GM19324 (cell line): ENCODE data around the gene CD226.
"Not testable (repeated sequence)": the region's sequence is repeated elsewhere in the genome, so short reads cannot be mapped to it uniquely, and the experiment has no call there.

Experiments
- ATAC-seq: cut with Tn5 transposase; IDR thresholded peaks from one replicate; pipeline ENCODE4 v1.9.1; 2021; ENCODE audit warnings: mild to moderate bottlenecking, moderate library complexity; ENCODE audit not compliant: unreplicated experiment, low FRiP score

CD226 gene

GRCh38 chr18:69947361-69948133 lies at the start of gene CD226:
TSS of gene CD226 (minus strand) at chr18:69947873. CDS start at chr18:69947406, 467 bp downstream.
- ATAC-seq = peak; percentile 51

DNA sequence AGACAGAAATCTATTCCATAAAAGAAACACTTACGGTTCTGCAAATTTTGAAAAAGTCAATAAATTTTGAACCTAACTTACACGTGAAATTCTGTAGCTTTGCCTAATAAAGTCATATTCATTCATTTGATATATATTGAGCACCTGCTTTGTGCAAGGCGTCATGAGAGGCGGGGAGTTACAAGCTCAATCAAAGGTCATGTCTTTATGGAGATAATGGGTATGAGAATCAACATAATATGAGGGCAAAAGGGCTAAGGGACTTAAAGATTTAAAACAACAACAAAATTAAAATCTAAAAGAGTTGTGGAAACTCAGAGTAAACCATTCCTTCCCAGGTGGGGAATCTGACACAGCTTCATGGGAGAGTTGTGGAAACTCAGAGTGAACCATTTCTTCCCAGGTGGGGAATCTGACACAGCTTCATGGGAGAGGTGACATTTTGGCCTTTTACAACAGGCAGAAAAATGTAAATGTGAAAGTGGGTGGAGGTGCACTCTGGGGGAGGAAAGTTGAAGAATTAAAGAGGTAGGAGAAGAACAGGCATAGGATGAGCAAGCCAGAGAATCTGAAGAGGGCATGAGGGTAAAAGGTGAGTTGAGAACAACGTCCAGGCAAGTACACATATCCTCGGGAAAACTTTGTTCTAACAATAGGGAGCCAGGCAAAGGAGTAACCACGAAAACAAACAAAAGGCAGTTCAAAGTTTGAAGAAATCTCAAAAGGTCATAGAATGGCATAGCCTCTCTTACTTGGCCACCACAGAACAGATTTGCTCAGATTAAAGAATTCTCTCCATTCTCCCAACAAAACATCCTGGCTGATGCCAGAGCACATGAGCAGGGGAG lies 49.5 kb upstream of the CD226 start:
- ATAC-seq = no peak

- ATAC-seq = no peak
These were observed 48.7 kb upstream of the CD226 start for GRCh38 chr18:69996417-69996816.

- ATAC-seq = no peak
These were observed 48.1 kb upstream of the CD226 start for GRCh38 chr18:69995774-69996173.

- ATAC-seq = no peak
These were observed 45.1 kb upstream of the CD226 start for GRCh38 chr18:69992776-69993175.

- no peak for ATAC-seq
These were observed 40.2 kb upstream of the CD226 start for GRCh38 chr18:69987870-69988269.

DNA sequence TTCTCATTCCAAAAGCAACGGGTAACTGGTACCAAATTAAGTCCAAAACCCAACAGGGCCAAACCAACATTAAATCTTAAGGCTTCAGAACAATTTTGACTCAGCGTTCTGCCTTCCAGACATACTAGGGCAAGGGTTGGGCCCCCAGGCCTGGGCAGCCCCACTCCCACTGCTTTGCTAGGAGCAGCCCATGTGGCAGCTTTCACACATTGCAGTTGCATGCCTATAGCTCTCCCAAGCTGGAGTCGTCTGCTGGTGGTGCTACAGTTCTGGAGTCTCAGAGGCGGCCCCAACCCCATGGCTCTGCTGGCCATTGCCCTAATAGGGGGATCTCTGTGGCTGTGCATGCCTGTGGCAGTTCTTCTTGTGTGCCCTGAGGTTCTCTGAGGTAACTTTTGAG lies 37.6 kb upstream of the CD226 start:
- no peak for ATAC-seq

GRCh38 chr18:69982417-69982816 lies 34.7 kb upstream of the CD226 start:
- no peak for ATAC-seq

DNA sequence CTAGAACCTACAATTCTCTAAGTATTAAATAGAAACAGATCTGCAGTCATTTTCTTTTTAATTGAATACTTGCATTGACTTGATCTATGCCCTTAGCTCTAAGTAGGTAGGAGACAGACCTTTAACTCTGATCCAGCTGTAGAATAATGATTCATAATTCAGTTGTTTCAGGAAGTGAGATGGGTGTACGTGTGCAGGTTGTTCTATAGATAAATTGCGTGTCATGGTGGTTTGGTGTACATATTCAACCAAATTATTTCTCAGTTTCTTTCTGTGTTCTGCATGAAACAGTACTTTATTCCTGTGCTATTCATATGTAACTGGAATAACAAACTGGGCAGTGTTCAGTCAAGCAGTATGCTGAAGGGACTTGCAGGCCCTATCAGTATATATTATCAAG lies 34.3 kb upstream of the CD226 start:
- peak; percentile 27 for ATAC-seq

- no peak for ATAC-seq
These were observed 33.5 kb upstream of the CD226 start for GRCh38 chr18:69980982-69981804.

DNA sequence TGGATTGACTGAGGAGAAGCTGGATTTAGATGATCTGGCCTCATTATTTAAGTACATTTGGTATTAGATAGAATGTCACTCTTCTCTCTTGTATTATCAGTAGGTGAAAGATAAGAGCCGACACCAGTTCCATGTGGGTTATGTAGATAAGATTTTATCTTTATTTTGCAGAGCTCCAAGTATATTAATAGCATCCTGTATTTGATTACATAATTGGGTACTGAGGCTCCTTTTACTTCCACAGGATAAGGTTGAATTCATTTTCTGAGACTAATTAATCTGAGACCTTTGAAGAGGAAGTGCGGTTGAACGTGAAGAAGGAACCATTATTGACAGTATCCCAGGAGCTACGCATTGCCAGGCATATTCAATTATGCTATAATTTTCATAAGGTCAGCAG lies 32.8 kb upstream of the CD226 start:
- ATAC-seq = no peak

DNA sequence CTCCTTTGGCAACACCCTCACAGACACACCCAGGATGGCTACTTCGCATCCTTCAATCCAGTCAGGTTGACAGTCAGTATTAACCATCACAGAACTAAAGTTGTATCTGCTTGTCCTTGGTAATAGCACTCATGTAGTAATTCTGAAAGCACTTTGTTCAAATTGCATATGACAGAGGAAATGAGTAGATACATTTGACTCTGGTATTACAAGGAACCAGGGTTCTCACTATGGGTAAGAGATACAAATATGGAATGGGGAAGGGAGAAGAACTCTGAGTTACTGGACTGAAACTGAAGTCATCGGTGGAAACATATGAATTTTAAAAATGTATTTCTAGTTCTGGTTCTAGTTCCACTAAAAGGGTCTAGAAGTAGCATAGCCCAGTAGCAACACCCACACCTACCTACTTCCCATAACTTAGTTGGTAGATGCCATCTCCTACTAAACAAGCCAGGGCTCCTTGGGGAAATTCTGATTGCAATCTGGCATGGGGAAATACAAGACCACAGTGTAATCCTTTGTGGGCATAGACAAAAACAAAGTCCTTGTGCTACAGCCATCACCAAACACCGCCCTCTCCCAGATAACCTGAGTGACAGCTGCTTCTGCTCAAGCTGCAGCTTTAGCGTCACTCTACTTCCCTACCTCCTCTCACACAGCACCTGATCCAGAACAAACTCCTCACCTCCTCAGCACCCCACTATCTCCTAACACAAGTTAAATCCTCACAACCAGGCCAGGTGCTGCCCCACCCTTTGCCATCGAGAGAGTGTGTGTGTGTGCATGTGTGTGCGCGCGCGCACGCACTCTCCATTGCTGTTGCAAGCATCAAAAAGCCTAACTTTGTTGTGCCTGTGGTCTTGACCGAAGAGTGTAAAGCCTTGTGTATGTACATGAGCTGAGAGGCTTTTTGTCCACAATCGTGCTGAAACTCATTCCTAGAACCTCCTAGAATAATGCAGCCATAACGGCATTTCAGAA lies 31.4 kb upstream of the CD226 start:
- ATAC-seq = peak; percentile 55

- ATAC-seq = not testable (repeated sequence)
These were observed 27.6 kb upstream of the CD226 start for GRCh38 chr18:69975294-69975693.

DNA sequence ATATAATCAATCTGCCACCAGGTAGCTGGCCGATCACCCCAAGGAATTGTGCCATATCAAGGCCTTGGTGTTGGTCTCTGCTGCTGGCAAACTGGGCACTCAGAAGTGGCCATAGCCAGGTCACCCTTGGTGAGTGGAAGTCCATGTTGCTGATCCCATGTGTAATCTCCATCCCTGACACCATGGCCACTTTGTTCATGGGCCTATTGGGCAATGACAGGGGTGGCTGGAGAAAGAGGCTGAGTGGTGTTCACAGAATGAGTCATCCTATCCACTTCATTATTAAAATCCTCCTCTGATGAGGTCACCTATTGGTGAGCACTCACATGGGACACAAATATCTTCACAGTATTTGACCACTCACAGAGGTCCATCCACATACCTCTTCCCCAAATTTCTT lies 26.7 kb upstream of the CD226 start:
- ATAC-seq = no peak

DNA sequence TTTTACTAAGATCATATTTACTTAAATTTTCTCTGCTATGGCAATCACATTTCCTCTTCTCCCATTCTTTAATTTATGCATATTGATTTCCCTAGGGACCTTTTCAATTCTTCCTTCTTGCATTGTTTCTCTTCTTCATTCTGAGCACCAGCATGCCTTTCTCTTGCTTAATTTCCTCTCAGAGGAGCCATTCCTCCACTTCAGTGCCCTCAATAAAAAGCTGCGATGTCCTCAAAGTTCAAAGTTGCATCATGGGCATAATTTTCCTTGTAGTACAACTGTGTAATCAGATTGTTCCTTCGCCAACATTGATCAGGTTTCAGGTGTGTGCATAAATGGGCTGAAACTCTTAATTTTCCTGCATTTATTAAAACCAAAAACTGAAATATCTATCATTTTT lies 21.8 kb upstream of the CD226 start:
- ATAC-seq = no peak

- ATAC-seq = peak; percentile 48
These were observed 20.4 kb upstream of the CD226 start for GRCh38 chr18:69968039-69968438.

DNA sequence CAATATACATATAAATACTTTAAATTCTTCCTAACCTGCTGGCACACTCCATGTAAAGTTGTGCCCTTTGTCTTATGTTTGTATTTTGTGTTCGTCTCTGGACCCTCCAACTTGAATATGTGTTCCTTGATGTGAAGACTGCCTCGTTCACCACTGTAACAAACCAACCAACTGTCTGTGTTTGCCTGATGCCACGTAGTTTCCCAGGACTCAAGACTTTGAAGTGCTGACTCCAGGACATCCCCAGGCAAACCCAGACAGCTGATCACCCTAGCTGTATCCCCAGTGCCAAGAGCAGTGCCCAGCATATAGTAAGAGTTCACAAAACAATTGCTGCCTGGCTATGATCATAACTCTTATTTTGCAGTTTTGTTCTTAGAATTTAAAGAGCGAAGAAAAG lies 15.5 kb upstream of the CD226 start:
- ATAC-seq = no peak

- ATAC-seq = no peak
These were observed 14.0 kb upstream of the CD226 start for GRCh38 chr18:69961718-69962117.

- peak; percentile 52 for ATAC-seq
These were observed 10.7 kb upstream of the CD226 start for GRCh38 chr18:69958422-69958821.

DNA sequence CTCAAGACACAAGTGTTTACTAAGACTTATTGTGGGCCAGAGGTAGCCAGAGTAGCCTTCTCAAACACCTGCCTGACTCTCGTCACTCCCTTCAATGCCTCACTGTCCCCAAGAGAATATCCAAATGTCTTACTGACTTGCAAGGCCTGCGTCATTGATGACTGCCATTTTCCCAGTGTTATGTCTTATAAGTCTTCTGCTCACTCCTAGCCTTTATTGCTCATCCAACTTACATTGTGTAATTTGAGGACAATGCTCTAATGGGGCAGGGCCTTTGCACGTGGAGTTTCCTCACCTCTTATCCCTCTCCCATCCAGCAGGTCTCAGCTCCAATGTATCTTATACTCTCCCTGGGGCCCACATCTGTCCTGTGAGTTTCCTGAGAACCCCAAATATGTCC lies 10.1 kb upstream of the CD226 start:
- no peak for ATAC-seq
